A549 (cell line): ENCODE results near the gene ALS2.

Source experiments
- BHLHE40 ChIP-seq: IDR thresholded peaks from 2 replicates; pipeline ENCODE4 v1.6.1; 2012; ENCODE audit warnings: low read depth, low read length, inconsistent platforms
- CHD2 ChIP-seq: fragments of 150-350 bp; IDR thresholded peaks from 2 replicates; pipeline ENCODE4 v1.6.1; 2014; ENCODE audit warnings: low read length; ENCODE audit not compliant: partially characterized antibody
- EP300 ChIP-seq, 2 experiments: fragments of >200 bp; sonication (Bioruptor Twin); formaldehyde crosslinking; IDR thresholded peaks; 2 replicates in 1 of 2; 3 replicates in 1 of 2; pipeline ENCODE4 v1.6.1; 2016 to 2017
- MAFK ChIP-seq: fragments of 450-650 bp; IDR thresholded peaks from 2 replicates; pipeline ENCODE4 v1.6.1; 2014; ENCODE audit not compliant: partially characterized antibody
- MAZ ChIP-seq: fragments of 150-350 bp; IDR thresholded peaks from 2 replicates; pipeline ENCODE4 v1.6.1; 2014; ENCODE audit warnings: antibody characterized with exemption, low read depth, low read length, borderline replicate concordance
- SMC3 ChIP-seq: fragments of >200 bp; sonication (Bioruptor Twin); formaldehyde crosslinking; IDR thresholded peaks from 3 replicates; pipeline ENCODE4 v1.6.1; 2018; ENCODE audit warnings: inconsistent platforms

GRCh38 chr2:201758234-201758633, 22.5 kb downstream of the ALS2 start:
- TF ChIP-seq MAZ (no peak), EP300 (IDR thresholded peaks at IDR 0.05) (no peak), CHD2 (no peak), MAFK (no peak), BHLHE40 (no peak), SMC3 (no peak)
